ENCODE data around the gene CD2. TPM values are rescaled to one million over a fixed set of nuclear protein-coding genes. Genes with fewer than 3 reads are reported as not detected.

The CD2 gene
- total RNA-seq, 2 donors from 2014 or later: 0.57 to 1.3 TPM

DNA sequence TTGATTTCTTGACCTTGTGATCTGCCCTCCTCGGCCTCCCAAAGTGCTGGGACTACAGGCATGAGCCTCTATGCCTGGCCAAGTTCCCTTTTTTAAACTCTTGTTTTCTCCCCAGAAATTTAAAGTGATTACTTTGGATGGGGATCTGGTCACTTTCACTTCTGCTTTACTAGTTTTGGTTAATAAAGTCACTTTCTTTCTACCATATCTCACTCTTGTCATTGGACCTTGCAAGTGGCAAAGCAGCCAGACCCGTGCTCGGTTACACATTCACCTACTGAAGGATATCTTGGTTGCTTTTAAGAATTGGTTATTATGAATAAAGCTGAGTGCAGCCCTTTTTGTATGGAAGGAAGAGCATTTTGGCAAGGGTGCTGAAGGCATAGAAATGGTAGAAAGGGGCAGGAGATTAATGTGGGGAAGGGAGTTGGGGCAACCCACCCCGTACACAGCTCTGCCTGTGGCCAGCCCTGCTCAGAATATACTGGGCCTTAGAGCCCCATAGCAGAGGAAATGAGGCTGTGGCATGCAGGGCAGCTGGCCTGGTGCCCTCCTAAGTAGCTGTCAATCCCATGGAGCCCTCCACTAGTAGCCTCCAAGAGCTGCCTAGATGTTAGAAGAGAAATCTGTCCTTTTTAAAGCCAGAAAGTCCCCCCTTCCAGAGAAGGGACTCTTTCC is 40.7 kb downstream of the CD2 start:
- Histone ChIP-seq H3K9me3 (no peaks in the 10 kb centered on the region), H3K4me3 (no peak overlapping the region), H3K27ac (no peak overlapping the region), H3K27me3 (replicated peaks; ENCODE audit: insufficient read depth) (no peaks in the 10 kb centered on the region), H3K36me3 (no peaks in the 10 kb centered on the region), H3K4me1 (replicated peaks) (no peaks in the 10 kb centered on the region)
- TF ChIP-seq POLR2A (IDR thresholded peaks at IDR 0.05): no peak
- TF ChIP-seq POLR2AphosphoS5 (IDR thresholded peaks at IDR 0.05): no peak
- no peak for TF ChIP-seq CTCF (IDR thresholded peaks at IDR 0.05)
- no peak for DNase-seq (ENCODE audit: low spot score)
- 85% methylated on average over 4 of the region's 4 CpGs for WGBS
- intact Hi-C loops (cut with DNase I): no loop called here

DNA sequence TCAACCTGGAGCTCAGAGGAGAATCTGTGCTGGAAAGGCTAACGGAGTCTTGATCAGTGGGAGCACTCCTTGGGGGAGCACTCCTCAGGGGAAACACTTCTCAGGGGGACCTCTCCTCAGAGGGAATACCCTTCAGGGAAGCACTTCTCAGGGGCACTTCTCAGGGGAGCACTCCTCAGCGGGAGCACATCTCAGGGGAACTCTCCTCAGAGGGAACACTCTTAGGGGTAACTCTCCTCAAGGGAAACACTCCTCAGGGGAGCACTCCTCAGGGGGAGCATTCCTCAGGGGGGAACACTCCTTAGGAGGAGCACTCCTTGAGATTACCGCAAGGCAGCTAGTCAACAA is 41.2 kb downstream of the CD2 start:
- Histone ChIP-seq H3K4me1 (replicated peaks) (no peaks in the 10 kb centered on the region), H3K27me3 (replicated peaks; ENCODE audit: insufficient read depth) (no peaks in the 10 kb centered on the region), H3K4me3 (no peak overlapping the region), H3K27ac (no peak overlapping the region), H3K36me3 (no peaks in the 10 kb centered on the region), H3K9me3 (no peaks in the 10 kb centered on the region)
- DNase-seq (ENCODE audit: low spot score): no peak
- intact Hi-C loops (cut with DNase I): no loop called here
- TF ChIP-seq CTCF (IDR thresholded peaks at IDR 0.05): no peak
- no peak for TF ChIP-seq POLR2A (IDR thresholded peaks at IDR 0.05)
- no peak for TF ChIP-seq POLR2AphosphoS5 (IDR thresholded peaks at IDR 0.05)
- WGBS: 98% methylated on average over 3 of the region's 3 CpGs

DNA sequence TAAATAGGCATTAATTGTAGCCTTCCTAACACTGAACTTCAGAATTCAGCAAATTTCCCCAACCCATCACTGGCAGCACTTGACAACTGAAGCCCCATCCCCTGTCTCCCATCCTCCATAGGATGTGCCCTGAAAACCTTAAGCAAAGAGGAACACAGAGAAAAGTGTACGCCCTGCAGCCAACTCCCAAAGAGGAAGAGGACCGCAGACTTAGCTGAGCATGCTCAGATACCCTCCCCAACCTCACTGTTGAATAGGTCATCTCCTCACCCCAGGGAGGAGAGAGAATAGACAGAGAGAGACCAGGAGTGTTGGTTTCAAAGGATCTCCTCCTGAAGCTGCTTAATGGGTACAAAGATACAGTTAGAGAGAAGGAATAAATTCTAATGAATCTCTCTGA is 50.5 kb downstream of the CD2 start:
- Histone ChIP-seq H3K4me3 (no peak overlapping the region), H3K27me3 (replicated peaks; ENCODE audit: insufficient read depth) (no peaks in the 10 kb centered on the region), H3K9me3 (no peaks in the 10 kb centered on the region), H3K36me3 (no peaks in the 10 kb centered on the region), H3K4me1 (replicated peaks) (no peaks in the 10 kb centered on the region), H3K27ac (no peak overlapping the region)
- 78% methylated on average over 2 of the region's 2 CpGs for WGBS
- no peak for DNase-seq (ENCODE audit: low spot score)
- intact Hi-C loops (cut with DNase I): no loop called here
- TF ChIP-seq POLR2A (IDR thresholded peaks at IDR 0.05) (no peak), POLR2AphosphoS5 (IDR thresholded peaks at IDR 0.05) (no peak), CTCF (IDR thresholded peaks at IDR 0.05) (no peak)

DNA sequence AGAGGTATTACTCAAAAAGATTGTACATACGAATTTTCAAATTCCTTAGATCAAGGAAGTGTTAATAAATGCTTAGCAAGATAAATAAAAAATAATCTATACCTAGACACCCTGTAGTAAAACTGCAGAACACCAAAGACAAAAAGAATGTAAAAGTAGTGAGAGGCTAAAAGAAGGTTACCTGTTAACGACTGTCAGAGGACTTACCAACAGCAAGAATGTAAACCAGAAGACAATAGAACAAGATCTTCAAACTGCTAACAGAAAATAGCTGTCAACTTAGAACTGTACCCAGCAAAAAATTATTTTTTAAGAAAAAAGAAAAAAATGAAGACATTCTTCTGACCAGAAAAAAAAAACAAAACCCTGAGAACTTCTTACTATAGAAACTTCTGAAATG is 51.2 kb downstream of the CD2 start:
- H3K4me1 ChIP-seq (replicated peaks): no peaks in the 10 kb centered on the region
- WGBS: 76% methylated on average over 2 of the region's 2 CpGs
- H3K36me3 ChIP-seq: no peaks in the 10 kb centered on the region
- H3K27me3 ChIP-seq (replicated peaks; ENCODE audit: insufficient read depth): no peaks in the 10 kb centered on the region
- intact Hi-C loops (cut with DNase I): no loop called here
- H3K27ac ChIP-seq: no peak overlapping the region
- H3K9me3 ChIP-seq: no peaks in the 10 kb centered on the region
- no peak overlapping the region for H3K4me3 ChIP-seq
- no peak for TF ChIP-seq POLR2AphosphoS5 (IDR thresholded peaks at IDR 0.05)
- TF ChIP-seq CTCF (IDR thresholded peaks at IDR 0.05): no peak
- DNase-seq (ENCODE audit: low spot score): no peak

GRCh38 chr1:116806245-116806644 is 52.0 kb downstream of the CD2 start:
- Histone ChIP-seq H3K4me3 (no peak overlapping the region), H3K36me3 (no peaks in the 10 kb centered on the region), H3K27ac (no peak overlapping the region), H3K27me3 (replicated peaks; ENCODE audit: insufficient read depth) (no peaks in the 10 kb centered on the region), H3K4me1 (replicated peaks) (no peaks in the 10 kb centered on the region), H3K9me3 (no peaks in the 10 kb centered on the region)
- intact Hi-C loops (cut with DNase I): no loop called here
- TF ChIP-seq POLR2AphosphoS5 (IDR thresholded peaks at IDR 0.05): no peak
- TF ChIP-seq CTCF (IDR thresholded peaks at IDR 0.05): no peak
- no peak for TF ChIP-seq POLR2A (IDR thresholded peaks at IDR 0.05)
- no peak for DNase-seq (ENCODE audit: low spot score)
- 52% methylated on average over 1 of the region's 1 CpG for WGBS
